K562 (cell line): ENCODE data around the gene LRP1B. TPM values are rescaled to one million over a fixed set of nuclear protein-coding genes. Genes with fewer than 3 reads are reported as not detected.

Experiments
- ATAC-seq: fragments of 200-7000 bp; cut with Tn5 transposase; 3 replicates; pipeline ENCODE4 v1.9.1; 2020; ENCODE audit warnings: moderate library complexity
- BruUV-seq: library from RNA; stranded (reverse); fragments of 400-500 nt; replicated peaks from 2 replicates; lab custom pipeline; 2021; lab: Mats Ljungman, UMichigan
- CTCF ChIA-PET: fragments of 300-600 bp; formaldehyde crosslinking; extraction: SDS; loops from one replicate; lab custom pipeline; 2021; ENCODE audit warnings: low intra/inter-chr PET ratio; lab: Yijun Ruan, JAX
- POLR2A ChIA-PET: fragments of 300-600, 350-650 bp; sonication (Branson Sonifier 250); formaldehyde crosslinking; extraction: SDS; loops from one replicate; lab custom pipeline; 2021; ENCODE audit warnings: antibody characterized with exemption, inconsistent platforms; lab: Yijun Ruan, JAX
- DNase-seq, 4 experiments: peaks; one replicate each; pipeline versions ENCODE4 v3.0.0 to v3.0.0-alpha.2; 2011 to 2018; ENCODE audit warnings: low spot score in 3 of 4, mixed read lengths in 3 of 4; ENCODE audit errors: extremely low read depth in 1 of 4
- FAIRE-seq: peaks from 2 replicates; lab custom pipeline; 2011; peaks lifted over from hg19 to GRCh38; lab: Jason Lieb, UNC
- H2AFZ ChIP-seq: 2 replicates; pipeline ENCODE4 v1.6.0; 2011; ENCODE audit warnings: low read depth, low read length, control low read depth, inconsistent platforms
- H3K27ac ChIP-seq: fragments of 200-600 bp; 3 replicates; pipeline ENCODE4 v1.8.0; 2011; ENCODE audit warnings: low read depth, mild to moderate bottlenecking, control low read depth, inconsistent platforms, low read length, moderate library complexity, mixed read lengths; ENCODE audit errors: extremely low read depth
- H3K27me3 ChIP-seq, 2 experiments: fragments of 300-600 bp in 1 of 2; 2 replicates in 1 of 2; 3 replicates in 1 of 2; pipeline versions ENCODE4 v1.6.0 to v1.8.0; 2011; ENCODE audit warnings: inconsistent platforms in 2 of 2, low read length in 2 of 2, mild to moderate bottlenecking in 1 of 2, mixed read lengths in 1 of 2, moderate library complexity in 1 of 2; ENCODE audit not compliant: control insufficient read depth in 2 of 2, insufficient read depth in 2 of 2
- H3K36me3 ChIP-seq: fragments of 300-600 bp; 3 replicates; pipeline ENCODE4 v1.8.0; 2011; ENCODE audit warnings: mild to moderate bottlenecking, low read length, inconsistent platforms; ENCODE audit not compliant: control insufficient read depth, insufficient read depth
- H3K4me1 ChIP-seq, 2 experiments: fragments of 200-600 bp in 1 of 2; replicated peaks in 1 of 2; 2 replicates in 1 of 2; 3 replicates in 1 of 2; pipeline versions ENCODE4 v1.5.1 to v1.8.0; 2011; ENCODE audit warnings: inconsistent platforms in 2 of 2, low read length in 2 of 2, mild to moderate bottlenecking in 1 of 2, mixed read lengths in 1 of 2, moderate library complexity in 1 of 2; ENCODE audit not compliant: control insufficient read depth in 2 of 2, insufficient read depth in 2 of 2
- H3K4me2 ChIP-seq: 2 replicates; pipeline ENCODE4 v1.6.1; 2011; ENCODE audit warnings: low read length, control low read depth, inconsistent platforms, mixed read lengths; ENCODE audit not compliant: insufficient read depth
- H3K4me3 ChIP-seq: fragments of 200-600 bp; sonication (generic), shearing (Covaris generic); 2 replicates; pipeline ENCODE4 v1.5.1; 2016; ENCODE audit warnings: control low read depth, inconsistent platforms
- H3K79me2 ChIP-seq: fragments of 200-600 bp; 3 replicates; pipeline ENCODE4 v1.8.0; 2011; ENCODE audit warnings: low read length, inconsistent platforms; ENCODE audit not compliant: control insufficient read depth, insufficient read depth
- H3K9ac ChIP-seq, 2 experiments: 2 replicates each; pipeline versions ENCODE4 v1.6.0 to v1.6.1; 2011; ENCODE audit warnings: low read depth in 2 of 2, low read length in 2 of 2, control low read depth in 1 of 2, inconsistent platforms in 1 of 2, mild to moderate bottlenecking in 1 of 2, mixed read lengths in 1 of 2; ENCODE audit not compliant: insufficient read depth in 1 of 2
- H3K9me1 ChIP-seq: one replicate; pipeline ENCODE4 v1.6.0; 2011; ENCODE audit warnings: inconsistent platforms, mild to moderate bottlenecking, low read length, moderate library complexity; ENCODE audit not compliant: control insufficient read depth, insufficient read depth
- H3K9me3 ChIP-seq: replicated peaks from 2 replicates; pipeline ENCODE4 v1.5.1; 2011; ENCODE audit warnings: low read depth, low read length, inconsistent platforms; ENCODE audit not compliant: control insufficient read depth, insufficient read depth
- H4K20me1 ChIP-seq: replicated peaks from 2 replicates; pipeline ENCODE4 v1.6.1; 2011; ENCODE audit warnings: low read length, inconsistent platforms, mixed read lengths; ENCODE audit not compliant: control insufficient read depth, insufficient read depth
- CBX2 ChIP-seq: fragments of 200-600 bp; sonication (generic); IDR thresholded peaks from one replicate; pipeline ENCODE4 v1.6.1; 2012; ENCODE audit warnings: mild to moderate bottlenecking, low read length, inconsistent platforms; ENCODE audit not compliant: insufficient read depth, poor library complexity, severe bottlenecking
- E4F1 ChIP-seq: fragments of 250-450 bp; sonication (Bioruptor Pico); IDR thresholded peaks from 2 replicates; pipeline ENCODE4 v1.5.0; 2021; ENCODE audit warnings: mild to moderate bottlenecking, borderline replicate concordance
- KLF10 ChIP-seq: fragments of 250-450 bp; sonication (Bioruptor Pico); IDR thresholded peaks from 2 replicates; pipeline ENCODE4 v1.6.1; 2021; ENCODE audit warnings: matching md5 sums
- MTA3 ChIP-seq: fragments of 450-650 bp; formaldehyde crosslinking; IDR thresholded peaks from 2 replicates; pipeline ENCODE4 v1.6.1; 2017; ENCODE audit warnings: mild to moderate bottlenecking, borderline replicate concordance
- PCBP1 ChIP-seq: fragments of 200-400 bp; formaldehyde crosslinking; IDR thresholded peaks from 2 replicates; pipeline ENCODE4 v1.6.1; 2018; ENCODE audit warnings: mild to moderate bottlenecking, low read depth, low read length; ENCODE audit not compliant: poor library complexity, severe bottlenecking
- POLR2H ChIP-seq: IDR thresholded peaks from 2 replicates; pipeline ENCODE4 v1.6.1; 2016; ENCODE audit warnings: missing genetic modification characterization, low read depth, mild to moderate bottlenecking, control low read depth, missing compliant biosample characterization, moderate library complexity
- PTTG1 ChIP-seq: fragments of 450-650 bp; IDR thresholded peaks from 2 replicates; pipeline ENCODE4 v1.6.1; 2016; ENCODE audit warnings: low read depth, mild to moderate bottlenecking, missing genetic modification characterization, missing compliant biosample characterization
- SMAD1 ChIP-seq: fragments of 150-350 bp; IDR thresholded peaks from 2 replicates; pipeline ENCODE4 v1.6.1; 2014; ENCODE audit warnings: low read length, low read depth; ENCODE audit not compliant: partially characterized antibody
- SOX6 ChIP-seq: fragments of 450-650 bp; IDR thresholded peaks from 2 replicates; pipeline ENCODE4 v1.6.1; 2014; ENCODE audit warnings: mild to moderate bottlenecking
- SREBF1 ChIP-seq: fragments of 150-350 bp; IDR thresholded peaks from 2 replicates; pipeline ENCODE4 v1.6.1; 2014; ENCODE audit warnings: antibody characterized with exemption, low read depth, low read length, borderline replicate concordance
- STAT6 ChIP-seq: sonication (generic); formaldehyde crosslinking; IDR thresholded peaks from 2 replicates; pipeline ENCODE4 v1.8.1; 2023; ENCODE audit warnings: mild to moderate bottlenecking, missing genetic modification reagents
- TCFL5 ChIP-seq: fragments of 250-450 bp; sonication (Bioruptor Pico); conservative IDR thresholded peaks from 2 replicates; pipeline ENCODE4 v1.6.1; 2021; ENCODE audit warnings: mild to moderate bottlenecking, moderate library complexity, matching md5 sums
- U2AF1 ChIP-seq: fragments of 200-400 bp; formaldehyde crosslinking; optimal IDR thresholded peaks from 2 replicates; pipeline ENCODE3; 2017; ENCODE audit warnings: mild to moderate bottlenecking, low read depth, low read length, moderate library complexity
- ZFP30 ChIP-seq: fragments of 250-450 bp; sonication (Bioruptor Pico); IDR thresholded peaks from 2 replicates; pipeline ENCODE4 v1.8.0; 2022; ENCODE audit warnings: moderate library complexity, mild to moderate bottlenecking, inconsistent platforms, borderline replicate concordance
- ZNF121 ChIP-seq: sonication (generic); formaldehyde crosslinking; conservative IDR thresholded peaks from 2 replicates; pipeline ENCODE4 v1.8.0; 2022; ENCODE audit warnings: missing genetic modification reagents
- ZNF24 ChIP-seq: fragments of 450-650 bp; IDR thresholded peaks from 2 replicates; pipeline ENCODE4 v1.6.1; 2016
- ZNF512 ChIP-seq: IDR thresholded peaks from 2 replicates; pipeline ENCODE4 v1.6.1; 2016; ENCODE audit warnings: missing genetic modification characterization, missing compliant biosample characterization
- WGBS: fragments of 100-300 bp; shearing (Covaris generic); methylation state at CpG from one replicate; pipeline ENCODE4 v1.1.6; 2016; ENCODE audit warnings: low coverage, mixed read lengths; ENCODE audit not compliant: insufficient coverage; ENCODE audit errors: missing lambda C conversion rate; 5-methylcytosine and 5-hydroxymethylcytosine counted together
- in situ Hi-C: fragments of 300-500 bp; cut with MboI; formaldehyde crosslinking; loops from 4 replicates; pipeline ENCODE4 v1.15.0; 2018; ENCODE audit warnings: inconsistent platforms, mixed read lengths
- intact Hi-C: fragments of 100-400 bp; cut with micrococcal nuclease; formaldehyde crosslinking; loops from 2 replicates; pipeline ENCODE4 v1.14.2; 2022
- polyA plus RNA-seq, 8 experiments: library from polyadenylated mRNA; depleted of rRNA in 4 of 8; stranded (reverse) in 5 of 8; unstranded in 3 of 8; fragments of >200 nt; fragmentation: Nextera tagmentation in 2 of 8; fragmentation: Illumina TruSeq in 1 of 8; extraction: Ambion mirVana in 2 of 8; extraction: Trizol in 1 of 8; gene quantifications; 2 replicates each; pipeline versions ENCODE4 v1.2.1 to v1.2.3, GENCODE V29; 2011 to 2014; ENCODE audit warnings: inconsistent platforms in 1 of 8, missing spikeins in 1 of 8
- total RNA-seq, 7 experiments: library from RNA; depleted of rRNA in 6 of 7; stranded (reverse); fragments of >200 nt in 6 of 7; fragmentation: Illumina TruSeq in 2 of 7; extraction: Trizol in 2 of 7; gene quantifications; 2 replicates each; pipeline versions ENCODE4 v1.2.1 to v1.2.3, GENCODE V29; 2011 to 2021; ENCODE audit warnings: low replicate concordance in 1 of 7

LRP1B gene
- total and polyA plus RNA-seq, 9 of the 15 experiments (the other 6 are each of a cell fraction or from before 2014, with no cell fraction given): not detected

GRCh38 chr2:140491876-140492275, 1638.9 kb downstream of the LRP1B start (continued):
- no peak for TF ChIP-seq PCBP1
- TF ChIP-seq POLR2H: no peak
- TF ChIP-seq TCFL5: no peak
- no peak for TF ChIP-seq U2AF1
- no peak for TF ChIP-seq SREBF1
- TF ChIP-seq SOX6: no peak
- no peak for TF ChIP-seq E4F1 (CRISPR knock-in tag)

GRCh38 chr2:140489193-140489592, 1641.6 kb downstream of the LRP1B start:
- ATAC-seq (no peak), FAIRE-seq (no peak), DNase-seq (no peak)
- CTCF ChIA-PET: no interaction called here
- no peak overlapping the region for H3K4me3 ChIP-seq
- H4K20me1 ChIP-seq: no peaks in the 10 kb centered on the region
- no peaks in the 10 kb centered on the region for H3K9me1 ChIP-seq
- no peak overlapping the region for H3K4me2 ChIP-seq
- in situ Hi-C loops: no loop called here
- POLR2A ChIA-PET: no interaction called here
- no peak overlapping the region for H3K27ac ChIP-seq
- H3K27me3 ChIP-seq: no peaks in the 10 kb centered on the region
- no peaks in the 10 kb centered on the region for H3K36me3 ChIP-seq
- no peaks in the 10 kb centered on the region for H3K9me3 ChIP-seq
- intact Hi-C loops: no loop called here
- 0% methylated on average over 1 of the region's 1 CpG for WGBS
- TF ChIP-seq MTA3: no peak
- no peak for TF ChIP-seq ZFP30
- TF ChIP-seq KLF10 (CRISPR knock-in tag): no peak
- TF ChIP-seq PTTG1 (tag): no peak
- TF ChIP-seq STAT6 (CRISPR knock-in tag): no peak
- TF ChIP-seq CBX2: no peak
- no peak for TF ChIP-seq ZNF512 (tag)
- no peak for TF ChIP-seq ZNF24
- no peak for TF ChIP-seq SMAD1
- TF ChIP-seq ZNF121 (CRISPR knock-in tag): no peak
- no peak overlapping the region for H2AFZ ChIP-seq
- no TSS peak for BruUV-seq
- no peak overlapping the region for H3K9ac ChIP-seq
- H3K4me1 ChIP-seq: no peaks in the 10 kb centered on the region
- no peaks in the 10 kb centered on the region for H3K79me2 ChIP-seq
